Panc1 (cell line): ENCODE results near the gene CASQ2.

Source experiments
- CTCF ChIP-seq: fragments of 450-650 bp; IDR thresholded peaks from 2 replicates; pipeline ENCODE4 v1.5.1; 2017; ENCODE audit warnings: mild to moderate bottlenecking
- POLR2AphosphoS5 ChIP-seq: IDR thresholded peaks from 2 replicates; pipeline ENCODE4 v1.6.1; 2012; ENCODE audit warnings: mild to moderate bottlenecking, low read depth, low read length, moderate library complexity

DNA sequence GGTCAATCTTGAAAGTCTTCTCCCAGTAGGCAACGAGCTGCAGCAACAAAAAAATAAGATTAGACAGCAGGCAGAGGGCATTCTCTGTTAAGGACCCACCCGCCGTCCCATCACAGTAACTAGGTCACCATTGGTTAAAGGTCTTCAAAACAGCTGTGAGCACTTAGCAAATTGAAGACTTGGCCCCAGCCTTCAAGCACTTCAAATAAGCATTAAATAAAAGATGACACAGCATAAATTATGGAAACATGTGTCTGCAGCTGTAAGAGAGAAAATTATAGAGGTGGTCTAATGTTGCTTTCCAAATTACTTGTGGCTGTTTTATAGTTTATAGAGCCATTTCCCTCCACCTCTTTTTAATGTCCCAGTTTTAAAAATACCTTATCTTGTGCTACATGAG is 65.6 kb downstream of the CASQ2 start:
- TF ChIP-seq CTCF (no peak), POLR2AphosphoS5 (no peak)
